Measurements from ENCODE around the gene PYM1.
"Not testable (repeated sequence)": the region's sequence is repeated elsewhere in the genome, so short reads cannot be mapped to it uniquely, and the experiment has no call there.

DNA sequence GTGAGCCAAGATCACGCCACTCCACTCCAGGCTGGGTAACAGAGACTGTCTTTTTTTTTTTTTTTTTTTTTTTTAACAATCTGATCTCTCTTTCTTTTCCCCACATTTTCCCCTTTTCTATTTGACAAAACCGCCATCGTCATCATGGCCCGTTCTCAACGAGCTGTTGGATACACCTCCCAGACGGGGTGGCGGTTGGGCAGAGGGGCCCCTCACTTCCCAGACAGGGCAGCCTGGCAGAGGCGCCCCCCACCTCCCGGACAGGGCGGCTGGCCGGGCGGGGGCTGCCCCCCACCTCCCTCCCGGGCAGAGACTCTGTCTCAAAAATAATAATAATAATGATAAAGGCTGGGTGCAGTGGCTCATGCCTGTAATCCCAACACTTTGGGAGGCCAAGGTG is 64.8 kb downstream of the PYM1 start:
- not testable (repeated sequence) for TF ChIP-seq POLR2A (IDR thresholded peaks at IDR 0.05; ENCODE audit: low read depth, low read length); POLR2AphosphoS5 (IDR thresholded peaks at IDR 0.05; ENCODE audit: low read depth, low read length); TAF1 (IDR thresholded peaks at IDR 0.05; ENCODE audit: low read depth, low read length); PAX5 (IDR thresholded peaks at IDR 0.05; ENCODE audit: insufficient read depth, low read length, severe bottlenecking)

All from GM12891 (cell line).